ENCODE data around the gene GMCL1.
"Not testable (repeated sequence)": the region's sequence is repeated elsewhere in the genome, so short reads cannot be mapped to it uniquely, and the experiment has no call there.

Gene GMCL1, protein sequence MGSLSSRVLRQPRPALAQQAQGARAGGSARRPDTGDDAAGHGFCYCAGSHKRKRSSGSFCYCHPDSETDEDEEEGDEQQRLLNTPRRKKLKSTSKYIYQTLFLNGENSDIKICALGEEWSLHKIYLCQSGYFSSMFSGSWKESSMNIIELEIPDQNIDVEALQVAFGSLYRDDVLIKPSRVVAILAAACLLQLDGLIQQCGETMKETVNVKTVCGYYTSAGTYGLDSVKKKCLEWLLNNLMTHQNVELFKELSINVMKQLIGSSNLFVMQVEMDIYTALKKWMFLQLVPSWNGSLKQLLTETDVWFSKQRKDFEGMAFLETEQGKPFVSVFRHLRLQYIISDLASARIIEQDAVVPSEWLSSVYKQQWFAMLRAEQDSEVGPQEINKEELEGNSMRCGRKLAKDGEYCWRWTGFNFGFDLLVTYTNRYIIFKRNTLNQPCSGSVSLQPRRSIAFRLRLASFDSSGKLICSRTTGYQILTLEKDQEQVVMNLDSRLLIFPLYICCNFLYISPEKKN

DNA sequence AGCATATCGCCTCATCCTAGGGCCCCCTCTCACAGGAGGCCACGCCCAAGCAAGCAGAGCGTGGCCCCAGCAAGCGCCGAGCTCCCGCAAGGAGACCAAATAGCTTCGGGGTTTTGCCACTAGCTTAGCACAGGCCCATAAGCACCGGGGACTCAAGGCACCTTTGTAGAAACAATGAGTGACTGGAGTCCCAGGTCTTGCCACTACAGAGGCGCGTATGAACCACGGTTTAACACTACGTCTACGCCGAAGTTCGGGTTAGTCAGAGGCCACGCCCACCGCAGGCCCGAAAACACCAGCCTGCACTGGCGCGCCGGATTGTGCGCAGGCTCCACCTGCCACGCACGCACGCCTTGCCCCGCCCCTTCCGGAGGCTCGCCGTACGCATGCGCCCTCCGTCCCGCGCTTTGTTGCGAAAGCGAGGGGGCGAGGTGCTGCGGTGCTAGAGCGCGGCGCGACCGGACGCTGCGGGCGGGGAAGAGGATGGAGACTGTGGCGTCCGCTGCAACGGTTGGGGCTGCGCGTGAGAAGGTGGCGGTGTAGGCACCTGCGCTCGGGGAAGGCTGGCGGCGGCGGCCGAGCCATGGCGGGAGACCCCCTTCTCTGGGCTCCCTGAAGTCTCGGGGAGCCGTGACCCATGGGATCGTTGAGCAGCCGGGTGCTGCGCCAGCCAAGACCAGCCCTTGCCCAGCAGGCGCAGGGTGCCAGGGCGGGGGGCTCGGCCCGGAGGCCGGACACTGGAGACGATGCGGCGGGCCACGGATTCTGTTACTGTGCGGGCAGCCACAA is at the start of gene GMCL1:
GMCL1 (plus strand) TSS at position 405 of the 789 bp plus-strand sequence; CDS start at position 638, 233 bp downstream.
- peak; percentile 98 for DNase-seq (ENCODE audit: low read depth)

DNA sequence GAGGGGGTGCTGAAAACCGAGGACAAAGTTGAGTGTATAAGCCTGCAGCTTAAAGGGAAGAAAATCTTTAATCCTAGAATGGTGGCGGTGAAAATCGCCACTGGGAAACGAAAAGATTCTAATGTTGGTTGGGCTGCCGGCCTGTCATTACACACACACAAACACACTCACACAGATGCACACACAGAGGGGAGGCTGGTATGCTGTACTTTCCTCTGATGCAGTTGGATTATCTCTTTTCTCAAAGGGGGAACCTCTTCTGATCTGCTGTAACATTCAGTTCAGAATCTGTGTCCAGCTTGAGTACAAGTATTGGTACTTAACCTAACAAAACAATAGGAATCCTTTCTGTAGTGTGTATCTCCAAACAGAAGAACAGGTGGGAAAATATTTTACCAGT is 48.5 kb upstream of the GMCL1 start:
- no peak for DNase-seq (ENCODE audit: low read depth)

DNA sequence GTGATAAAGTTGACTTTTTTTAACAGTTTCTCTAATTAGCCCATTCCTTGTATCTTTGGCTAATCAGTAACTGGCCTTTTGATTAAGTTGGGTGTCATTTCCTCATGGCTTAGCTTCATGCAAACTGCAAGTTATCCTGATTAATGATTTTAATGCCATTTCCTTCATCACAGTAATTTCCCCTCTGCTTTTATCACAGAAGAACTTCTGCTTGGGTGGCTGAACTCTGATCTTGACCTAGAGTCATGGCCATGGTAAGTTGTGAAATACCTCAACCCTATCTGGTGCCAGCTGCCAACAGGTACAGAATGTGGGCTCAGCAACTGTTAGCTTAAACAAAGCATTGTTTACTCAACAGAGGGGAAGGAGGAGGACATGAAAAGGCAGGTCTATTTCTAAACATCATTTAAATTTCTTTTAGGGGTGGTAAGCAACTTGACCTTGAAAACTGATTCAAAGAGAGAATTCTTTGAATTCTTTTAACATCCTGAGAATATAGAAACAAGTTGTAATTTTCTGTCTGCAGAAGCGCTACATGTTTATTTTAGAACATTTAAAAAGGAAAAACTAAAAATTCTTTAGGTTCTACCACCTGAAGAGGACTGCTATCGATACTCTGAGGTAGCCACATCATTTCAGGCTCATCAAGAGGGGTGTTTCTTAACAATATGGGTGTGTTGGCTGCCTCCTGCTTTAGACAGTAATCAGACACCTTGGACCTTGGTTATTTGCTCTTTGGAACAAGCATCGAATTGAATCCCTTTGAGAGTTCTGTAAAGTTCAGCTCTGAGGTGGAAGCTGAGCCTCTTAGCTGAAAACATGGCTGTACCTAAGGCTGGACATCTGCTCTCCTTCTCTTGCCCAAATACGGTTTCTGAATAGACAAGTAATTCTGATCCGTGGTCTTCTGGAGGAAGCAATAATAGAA is 47.9 kb upstream of the GMCL1 start:
- DNase-seq (ENCODE audit: low read depth), result no peak

DNA sequence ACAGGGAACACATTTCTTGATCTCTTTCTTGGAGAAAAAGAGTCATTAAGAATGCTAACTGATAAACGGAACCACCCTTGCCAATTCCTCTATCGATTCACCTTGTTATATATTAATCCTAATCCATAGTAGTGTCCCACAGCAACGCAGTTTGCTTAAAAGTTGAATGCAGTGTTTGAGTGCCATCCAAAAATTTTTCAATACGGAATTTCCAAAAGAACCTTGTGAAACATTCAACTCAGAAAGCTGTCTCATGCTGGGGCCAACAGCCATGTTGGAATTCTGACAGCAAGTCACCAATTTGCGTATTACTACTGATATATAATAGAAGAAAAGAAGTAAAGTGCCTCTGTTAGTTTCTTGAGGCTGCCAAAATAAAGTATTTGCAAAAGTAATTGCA is 45.2 kb upstream of the GMCL1 start:
- no peak for DNase-seq (ENCODE audit: low read depth)

DNA sequence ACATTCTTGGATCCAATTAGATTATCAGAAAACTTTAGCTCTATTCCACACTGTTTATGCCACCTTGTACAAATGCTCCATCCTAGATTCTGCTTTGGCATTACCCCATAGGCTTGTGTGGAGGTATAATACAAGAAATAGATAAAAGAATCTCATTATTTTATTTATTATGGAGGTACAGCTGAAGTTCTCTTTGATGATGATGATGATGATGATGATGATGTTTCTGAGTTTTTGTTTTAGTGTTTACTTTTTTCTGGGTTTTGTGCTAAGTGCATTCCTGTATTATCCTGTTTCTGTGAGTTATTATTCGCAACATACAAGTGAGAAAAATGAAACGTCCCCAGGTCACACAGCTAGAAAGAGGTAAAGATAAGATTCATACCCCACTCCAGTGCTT is 44.1 kb upstream of the GMCL1 start:
- no peak for DNase-seq (ENCODE audit: low read depth)

DNA sequence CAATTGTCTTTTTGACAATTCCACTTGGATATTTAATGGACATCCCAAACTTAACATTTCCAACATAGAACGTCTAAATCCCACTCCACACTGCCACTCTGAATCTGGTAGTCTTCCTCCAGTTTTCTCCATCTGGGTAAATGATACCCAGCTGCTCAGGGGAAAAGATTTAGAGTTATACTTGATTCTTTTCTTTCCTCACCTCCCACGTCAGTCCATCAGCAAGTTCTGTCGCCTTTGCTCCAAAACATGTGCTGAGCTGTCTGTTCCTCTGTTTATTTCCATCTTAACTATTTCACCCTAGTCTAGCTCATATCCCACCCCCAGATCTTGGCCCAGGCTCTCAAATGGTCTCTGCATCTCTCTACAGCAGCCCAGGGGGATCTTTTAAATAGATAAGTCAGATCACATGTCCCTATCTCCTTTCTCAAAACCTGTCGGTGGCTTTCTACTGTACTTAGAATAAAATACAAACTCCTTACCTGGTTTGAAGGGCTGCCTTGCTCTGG is 43.4 kb upstream of the GMCL1 start:
- DNase-seq (ENCODE audit: low read depth), result no peak

DNA sequence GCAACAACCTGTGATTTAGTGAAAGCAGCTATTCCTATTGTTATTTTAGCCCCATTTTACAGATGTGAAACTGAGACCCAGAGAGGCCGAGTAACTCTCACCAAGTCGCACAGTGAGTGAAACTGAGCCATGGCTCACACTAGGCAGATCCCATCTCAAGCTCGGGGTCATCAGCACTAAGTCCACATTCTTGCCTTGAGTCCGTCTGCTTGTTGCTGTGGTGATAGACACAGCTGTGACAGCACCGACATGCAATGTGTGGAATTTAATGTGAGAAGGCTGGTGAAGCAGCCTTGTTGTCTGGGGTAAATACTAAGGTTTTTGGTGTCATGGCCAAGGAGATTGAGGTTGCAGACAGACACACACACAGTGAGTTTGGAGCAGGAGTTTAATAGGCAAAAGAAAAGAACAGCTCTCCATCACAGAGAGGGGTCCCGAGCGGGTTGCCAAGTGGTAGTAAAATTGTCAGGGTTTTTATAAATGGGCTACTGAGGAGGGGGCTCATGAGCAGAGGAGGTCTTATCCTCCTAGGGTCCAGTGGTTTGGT is 40.2 kb upstream of the GMCL1 start:
- no peak for DNase-seq (ENCODE audit: low read depth)

DNA sequence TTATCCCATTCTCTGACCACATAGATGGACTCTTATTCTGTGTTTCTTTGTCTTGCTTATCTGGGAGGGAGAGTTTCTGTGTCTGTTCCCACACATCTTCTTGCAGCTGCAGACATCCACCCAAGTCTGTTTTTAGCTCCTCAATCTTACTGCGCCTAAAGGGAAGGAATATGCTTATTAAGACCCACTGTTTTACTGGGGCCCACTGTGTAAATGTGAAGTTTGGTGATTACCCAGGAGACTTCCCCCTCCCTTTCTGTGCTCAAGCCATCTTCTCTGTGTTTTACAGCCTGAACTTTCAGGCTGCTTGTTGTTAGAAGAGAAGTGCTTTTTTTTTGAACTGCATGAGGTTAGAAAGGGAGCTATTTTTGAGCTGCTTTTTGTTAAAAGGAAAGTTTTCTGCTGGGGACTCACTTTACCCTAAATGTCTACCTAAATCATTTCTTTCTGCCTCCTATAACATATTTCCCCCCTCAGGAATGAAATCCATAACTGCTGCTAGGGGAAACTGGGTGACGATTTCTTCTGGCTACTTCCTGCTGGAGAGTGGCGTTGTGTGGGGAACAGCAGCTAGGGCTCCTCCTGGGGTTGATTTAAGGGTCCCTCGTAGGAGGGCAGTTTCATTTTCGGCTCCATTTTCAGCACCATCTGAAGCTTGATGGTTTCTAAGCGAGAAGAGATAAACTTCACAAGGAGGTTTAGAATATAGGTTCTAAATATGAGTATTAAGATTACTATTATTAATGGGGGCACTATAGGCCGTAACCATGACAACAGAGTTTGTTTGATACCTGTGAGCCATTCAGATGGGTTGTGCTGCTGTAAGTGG is 39.5 kb upstream of the GMCL1 start:
- no peak for DNase-seq (ENCODE audit: low read depth)

DNA sequence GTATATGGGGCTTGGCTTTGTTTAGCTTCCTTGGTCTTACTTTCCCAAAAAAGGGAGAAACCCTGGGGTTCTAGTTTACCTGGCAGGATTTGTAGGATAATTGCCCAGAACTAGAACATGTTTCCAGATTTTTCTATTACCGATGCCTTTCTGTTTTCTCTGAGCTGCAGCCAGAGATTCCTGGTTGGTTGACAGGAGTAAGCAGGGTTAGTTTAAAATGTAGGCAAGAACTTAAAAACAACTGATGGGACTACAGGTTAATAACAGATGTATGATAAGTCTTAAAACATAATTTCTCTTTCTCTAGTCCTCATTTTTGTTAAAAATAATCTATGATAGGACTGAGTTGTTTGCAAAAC is 38.9 kb upstream of the GMCL1 start:
- DNase-seq (ENCODE audit: low read depth), result no peak

DNA sequence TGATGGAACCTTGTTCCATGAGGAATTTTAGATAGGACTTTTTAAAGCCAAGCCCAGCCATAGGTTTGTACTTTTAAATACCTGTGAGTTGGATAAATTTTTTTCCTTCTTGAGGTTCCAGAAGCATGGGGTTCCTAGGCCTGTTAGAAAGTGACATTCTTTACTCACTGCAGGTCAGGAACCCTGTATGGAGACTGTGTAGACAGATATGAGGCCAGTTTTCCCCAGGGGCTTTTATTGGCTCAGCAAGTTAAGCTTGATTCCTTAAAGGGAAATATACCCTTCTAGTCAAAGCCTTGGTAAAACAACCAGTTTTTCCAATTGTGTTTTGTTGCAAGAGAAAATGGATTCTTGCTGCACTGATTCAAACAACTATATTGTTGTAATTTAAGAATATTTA is 38.4 kb upstream of the GMCL1 start:
- no peak for DNase-seq (ENCODE audit: low read depth)

DNA sequence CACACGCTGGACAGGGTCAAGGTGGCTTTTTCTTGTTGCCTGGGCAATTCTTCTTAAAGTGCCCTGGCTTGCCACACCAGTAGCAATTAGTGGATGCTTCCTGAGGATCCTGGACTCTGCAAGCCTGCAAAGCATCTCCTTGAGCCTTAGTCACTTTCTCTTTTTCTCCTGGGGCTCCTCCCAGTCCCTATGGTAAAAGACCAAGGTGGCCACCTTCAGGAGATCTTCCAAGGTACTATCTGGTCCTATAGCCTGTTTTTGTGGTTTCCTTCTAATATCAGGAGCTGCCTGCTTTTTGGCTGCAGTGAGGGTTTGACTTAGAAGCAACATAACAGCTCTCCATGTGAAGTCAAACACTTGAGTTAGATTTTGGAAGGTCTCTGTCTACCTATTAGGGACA is 33.3 kb upstream of the GMCL1 start:
- DNase-seq (ENCODE audit: low read depth), result no peak

DNA sequence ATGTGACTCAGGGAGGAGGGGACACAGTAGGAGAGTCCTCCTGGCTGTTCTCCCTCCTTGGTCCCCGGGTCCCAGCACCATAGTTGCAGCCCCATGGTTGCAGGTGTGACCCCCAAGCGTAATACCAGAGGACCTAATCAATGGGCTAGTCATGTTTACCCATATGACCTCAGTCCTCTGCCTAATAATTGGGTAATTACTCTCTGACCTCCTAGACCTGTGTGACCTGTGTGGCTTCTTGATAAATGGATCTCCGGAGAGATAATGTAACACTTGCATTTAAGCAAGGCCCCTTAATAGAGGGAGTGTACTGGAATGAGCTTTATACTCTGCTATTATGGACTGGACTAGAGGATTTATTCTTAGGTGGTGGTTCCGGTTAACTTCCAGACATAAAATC is 32.2 kb upstream of the GMCL1 start:
- no peak for DNase-seq (ENCODE audit: low read depth)

DNA sequence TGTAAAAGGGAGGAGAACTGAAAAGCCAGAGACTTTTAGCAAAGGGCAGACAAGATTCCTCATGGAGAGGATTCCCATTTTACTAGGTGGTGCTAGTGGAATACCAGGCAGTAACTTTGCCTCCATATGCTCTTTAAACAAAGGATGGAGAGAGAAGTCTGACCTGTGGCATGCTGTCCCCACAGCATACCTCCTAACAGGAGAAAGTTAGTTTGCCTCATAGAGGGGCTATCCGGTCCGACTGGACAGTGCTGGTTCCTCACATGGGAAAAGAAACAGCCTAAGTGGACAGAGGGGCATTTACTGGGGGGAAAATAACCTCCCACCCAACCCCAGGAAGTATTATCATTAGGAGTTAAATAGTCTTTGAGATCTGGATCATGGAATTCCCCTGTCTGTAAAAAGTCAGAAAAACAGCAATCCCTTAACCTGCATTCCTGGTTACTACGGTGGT is 31.6 kb upstream of the GMCL1 start:
- DNase-seq (ENCODE audit: low read depth), result no peak

DNA sequence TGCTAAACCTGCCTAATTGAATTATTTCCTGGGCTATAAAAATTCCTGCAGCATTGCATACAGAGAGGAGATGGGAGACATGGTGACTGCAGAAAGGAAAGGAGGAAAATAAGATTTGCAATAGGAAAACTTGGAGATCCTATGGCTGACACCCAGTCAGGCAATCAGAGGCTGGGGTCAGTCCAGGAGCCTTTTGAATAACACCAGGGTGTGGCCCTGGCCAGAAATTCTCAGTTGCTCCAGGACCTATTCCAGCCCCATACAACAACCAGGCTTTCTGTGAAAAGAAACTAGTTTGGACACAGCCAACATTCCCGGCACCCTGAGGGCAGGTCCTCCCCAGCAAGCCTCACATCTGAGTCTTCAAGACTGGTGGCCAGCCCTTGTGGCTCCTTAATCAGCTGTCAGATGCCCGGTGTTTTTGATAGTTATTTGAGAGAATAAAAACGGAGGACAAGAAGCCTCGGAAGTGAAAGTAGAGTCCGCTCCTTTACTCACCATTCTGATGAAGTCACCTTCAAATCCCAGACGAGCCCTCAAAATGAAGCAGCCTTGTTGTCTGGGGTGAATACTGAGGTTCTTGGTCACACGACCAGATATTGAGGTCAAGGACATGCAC is 31.1 kb upstream of the GMCL1 start:
- DNase-seq (ENCODE audit: low read depth), result no peak

DNA sequence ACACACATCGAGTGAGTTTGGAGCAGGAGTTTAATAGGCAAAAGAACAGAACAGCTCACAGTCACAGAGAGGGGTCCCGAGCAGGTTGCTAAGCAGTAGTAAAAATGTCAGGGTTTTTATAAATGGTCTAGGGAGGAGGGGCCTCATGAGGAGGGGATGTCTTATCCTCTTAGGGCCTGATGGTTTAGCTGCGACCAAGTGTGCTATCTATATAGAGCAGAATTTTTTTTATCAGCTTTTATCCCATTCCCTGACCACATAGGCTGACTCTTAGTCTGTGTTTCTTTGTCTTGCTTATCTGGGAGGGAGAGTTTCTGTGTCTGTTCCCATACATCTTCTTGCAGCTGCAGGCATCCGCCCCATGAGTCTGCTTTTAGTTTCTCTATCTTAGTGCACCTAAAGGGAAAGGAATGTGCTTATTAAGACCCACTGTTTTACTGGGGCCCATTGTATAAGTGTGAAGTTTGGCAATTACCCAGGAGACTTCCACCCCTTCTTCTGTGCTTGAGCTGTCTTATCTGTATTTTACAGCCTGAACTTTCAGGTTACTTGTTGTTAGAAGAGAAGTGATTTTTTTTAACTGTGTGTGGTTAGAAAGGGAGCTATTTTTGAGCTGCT is 30.4 kb upstream of the GMCL1 start:
- no peak for DNase-seq (ENCODE audit: low read depth)

DNA sequence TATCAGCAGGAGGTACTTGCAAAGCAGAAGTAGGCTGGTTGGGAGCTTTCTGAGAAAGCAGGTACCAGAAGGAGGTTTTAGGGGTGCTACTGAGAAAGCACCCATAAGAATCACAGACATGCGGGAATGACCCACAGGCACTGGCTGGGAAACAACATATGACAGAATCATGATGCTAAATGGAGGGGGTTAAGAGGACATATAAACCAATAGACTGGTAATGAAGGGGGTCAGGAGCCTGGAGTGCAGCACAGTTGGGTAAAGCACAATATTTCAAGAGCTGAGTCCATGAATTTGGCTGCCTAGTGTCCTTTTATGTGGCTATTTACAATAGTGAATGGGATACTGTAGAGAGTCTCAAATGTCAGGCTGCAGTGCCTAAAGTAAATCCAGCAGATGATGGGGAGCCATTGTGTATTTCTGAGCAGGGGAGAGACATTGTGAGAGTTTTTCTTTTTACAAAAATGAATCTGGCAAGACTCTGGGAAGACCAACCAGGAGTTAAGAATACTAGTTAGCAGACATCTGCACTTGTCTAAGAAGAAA is 27.6 kb upstream of the GMCL1 start:
- DNase-seq (ENCODE audit: low read depth), result no peak

DNA sequence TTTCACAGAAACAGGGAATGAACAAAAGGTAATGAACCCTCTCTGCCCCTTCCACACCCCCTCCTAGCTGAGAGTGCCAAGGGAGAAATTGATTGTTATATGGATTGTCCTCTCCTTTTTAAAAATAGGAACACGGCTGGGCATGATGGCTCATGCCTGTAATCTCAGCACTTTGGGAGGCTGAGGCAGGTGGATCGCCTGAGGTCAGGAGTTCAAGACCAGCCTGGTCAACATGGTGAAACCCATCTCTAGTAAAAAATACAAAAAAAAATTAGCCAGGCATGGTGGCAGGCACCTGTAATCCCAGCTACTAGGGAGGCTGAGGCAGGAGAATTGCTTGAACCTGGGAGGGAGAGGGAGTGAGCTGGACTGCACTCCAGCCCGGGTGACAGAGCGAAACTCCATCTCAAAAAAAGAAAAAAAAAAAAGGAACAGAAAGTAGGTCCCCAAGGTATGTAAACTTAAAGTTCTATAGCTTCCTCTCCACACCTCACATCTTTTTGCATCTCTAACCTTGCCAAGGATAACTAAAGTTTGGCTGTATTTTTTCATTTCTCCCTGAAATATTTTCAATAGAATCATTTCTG is 26.6 kb upstream of the GMCL1 start:
- not testable (repeated sequence) for DNase-seq (ENCODE audit: low read depth)

DNA sequence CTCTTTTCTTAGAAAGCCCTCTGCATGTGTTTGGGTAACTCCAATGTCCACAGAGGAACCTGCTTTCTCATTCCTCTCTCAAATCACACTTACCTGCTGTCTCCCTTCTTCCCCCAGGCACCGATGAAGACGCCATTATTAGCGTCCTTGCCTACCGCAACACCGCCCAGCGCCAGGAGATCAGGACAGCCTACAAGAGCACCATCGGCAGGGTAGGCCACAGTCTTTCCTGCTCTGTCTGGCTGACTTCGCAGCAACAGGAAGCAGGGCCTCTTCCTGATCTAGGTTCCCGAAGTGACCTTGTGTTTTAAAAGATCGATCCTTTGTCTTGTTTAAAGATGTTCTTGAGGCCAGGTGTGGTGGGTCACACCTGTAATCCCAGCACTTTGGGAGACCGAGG is 25.0 kb upstream of the GMCL1 start:
- no peak for DNase-seq (ENCODE audit: low read depth)

DNA sequence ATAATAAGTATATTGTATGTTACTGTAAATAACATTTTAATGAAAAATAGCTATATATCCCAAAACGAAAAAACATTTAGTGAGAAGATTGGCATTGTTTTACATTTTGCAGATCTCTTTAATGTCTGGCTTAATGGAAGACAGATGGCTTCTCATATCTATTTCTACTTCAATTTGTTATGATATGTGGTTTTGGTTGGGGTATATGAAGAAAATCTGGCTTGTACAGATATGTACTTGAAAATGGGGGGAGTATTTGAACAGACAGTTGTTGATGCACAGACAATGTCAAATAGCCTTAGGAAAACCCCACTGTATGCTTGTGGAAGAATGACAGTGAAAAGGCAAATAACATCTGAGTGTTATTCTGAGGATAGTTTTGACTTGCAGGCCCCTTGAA is 23.6 kb upstream of the GMCL1 start:
- no peak for DNase-seq (ENCODE audit: low read depth)
